Mononuclear cell (primary cell): ENCODE data around the gene RASSF8. TPM values are rescaled to one million over a fixed set of nuclear protein-coding genes. Genes with fewer than 3 reads are reported as not detected.

Experiments
- H3K27me3 ChIP-seq: 2 replicates; pipeline ENCODE4 v1.6.0; 2011; ENCODE audit warnings: low read length, control low read depth; ENCODE audit not compliant: insufficient read depth
- H3K4me1 ChIP-seq: 2 replicates; pipeline ENCODE4 v1.5.1; 2011; ENCODE audit warnings: mild to moderate bottlenecking, low read length, control low read depth; ENCODE audit not compliant: insufficient read depth
- H3K4me3 ChIP-seq: 2 replicates; pipeline ENCODE4 v1.5.1; 2011; ENCODE audit warnings: mild to moderate bottlenecking, low read length, moderate library complexity
- H3K9me3 ChIP-seq: 2 replicates; pipeline ENCODE4 v1.5.1; 2011; ENCODE audit warnings: low read depth, mild to moderate bottlenecking, control low read depth, low read length
- total RNA-seq: library from RNA; depleted of rRNA; stranded (reverse); fragments of >200 nt; gene quantifications from one replicate; pipeline ENCODE4 v1.2.3, GENCODE V29; 2012

Gene RASSF8, protein sequence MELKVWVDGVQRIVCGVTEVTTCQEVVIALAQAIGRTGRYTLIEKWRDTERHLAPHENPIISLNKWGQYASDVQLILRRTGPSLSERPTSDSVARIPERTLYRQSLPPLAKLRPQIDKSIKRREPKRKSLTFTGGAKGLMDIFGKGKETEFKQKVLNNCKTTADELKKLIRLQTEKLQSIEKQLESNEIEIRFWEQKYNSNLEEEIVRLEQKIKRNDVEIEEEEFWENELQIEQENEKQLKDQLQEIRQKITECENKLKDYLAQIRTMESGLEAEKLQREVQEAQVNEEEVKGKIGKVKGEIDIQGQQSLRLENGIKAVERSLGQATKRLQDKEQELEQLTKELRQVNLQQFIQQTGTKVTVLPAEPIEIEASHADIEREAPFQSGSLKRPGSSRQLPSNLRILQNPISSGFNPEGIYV
- 0.21 TPM for total RNA-seq

DNA sequence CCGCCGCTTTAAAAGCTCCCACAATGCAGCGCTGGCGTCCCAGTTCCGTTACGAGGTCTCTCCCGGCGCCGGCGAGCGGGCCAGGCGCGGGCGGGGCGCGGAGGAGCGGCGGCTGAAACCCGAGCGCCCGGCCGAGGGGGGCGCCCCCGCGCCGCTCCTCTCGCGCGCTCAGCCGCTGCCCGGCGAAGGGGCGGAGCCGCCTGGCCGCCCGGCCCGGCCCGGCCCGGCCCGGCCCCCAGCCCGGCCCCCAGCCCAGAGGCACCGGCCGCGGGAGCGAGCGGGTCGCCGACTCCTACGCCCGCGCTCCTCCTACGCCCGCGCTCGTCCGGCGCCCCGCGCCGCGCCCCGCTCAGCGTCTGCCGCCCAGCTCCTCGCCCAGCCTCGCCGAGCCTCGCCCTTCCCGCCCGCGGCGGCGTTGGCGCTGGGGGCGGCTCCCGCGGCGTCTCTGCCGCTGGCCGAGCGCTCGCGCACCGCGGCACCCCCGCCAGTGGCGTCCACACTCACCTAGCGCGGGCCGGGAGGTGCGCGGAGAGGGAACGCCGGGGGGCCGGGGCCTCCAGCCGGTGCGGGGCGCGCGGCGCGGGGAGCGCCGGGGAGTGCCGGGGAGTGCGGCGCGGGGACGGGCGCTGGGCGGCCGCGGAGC is at the start of gene RASSF8:
TSS of gene RASSF8 (plus strand) at position 255 of the 643 bp plus-strand sequence. CDS start 96,662 bp downstream, outside the sequence.
- H3K4me1 ChIP-seq = peaks cover 21% of the 10 kb centered on the region
- H3K4me3 ChIP-seq = peak within 1 kb of the TSS; percentile 36
- H3K9me3 ChIP-seq = no peaks in the 10 kb centered on the region
- peaks cover 59% of the 10 kb centered on the region for H3K27me3 ChIP-seq

DNA sequence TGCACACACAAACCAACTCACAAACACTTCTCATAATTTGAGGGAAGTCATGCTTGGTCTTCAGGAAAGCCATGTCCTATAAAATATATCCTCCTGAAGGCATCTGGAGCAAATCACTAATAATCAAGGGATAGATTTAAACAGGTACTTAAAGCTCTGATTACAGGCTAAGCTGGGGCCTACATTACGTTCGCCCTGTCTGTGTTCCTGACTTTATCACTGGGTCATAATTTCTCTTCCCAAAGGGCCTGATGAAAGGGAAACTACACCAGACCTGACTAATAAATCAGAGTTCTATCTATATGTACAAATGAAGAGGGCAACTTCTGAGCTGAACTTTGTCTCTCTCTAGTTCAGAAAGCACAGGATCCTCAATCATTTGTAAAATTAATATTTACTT is 43.9 kb upstream of the RASSF8 start:
- no peaks in the 10 kb centered on the region for H3K4me1 ChIP-seq
- H3K27me3 ChIP-seq = no peaks in the 10 kb centered on the region
- H3K9me3 ChIP-seq = no peaks in the 10 kb centered on the region
- no peak overlapping the region for H3K4me3 ChIP-seq

DNA sequence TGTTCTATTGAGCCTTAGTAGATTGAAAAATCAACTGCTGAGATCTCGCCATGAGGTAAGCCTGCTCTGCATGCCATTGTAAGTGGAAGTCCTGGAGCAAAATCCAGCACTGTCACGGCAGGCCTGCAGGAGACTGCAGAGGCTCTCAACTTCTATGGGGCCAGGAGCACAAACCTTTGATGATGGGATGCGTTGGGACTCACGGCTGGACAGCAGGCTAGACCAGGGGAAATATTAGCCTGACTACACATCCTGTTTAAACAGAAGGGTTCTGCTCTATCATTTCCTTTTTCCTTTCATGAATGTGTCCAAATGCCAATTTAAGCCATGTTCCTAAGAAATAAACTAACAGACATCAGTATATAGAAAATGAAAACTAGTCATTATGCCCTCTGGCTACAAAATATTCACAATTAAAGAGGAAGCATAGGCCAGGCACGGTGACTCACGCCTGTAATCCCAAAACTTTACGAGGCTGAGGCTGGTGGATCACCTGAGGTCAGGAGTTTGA is 33.9 kb upstream of the RASSF8 start:
- Histone ChIP-seq H3K27me3 (no peaks in the 10 kb centered on the region), H3K9me3 (no peaks in the 10 kb centered on the region), H3K4me1 (no peaks in the 10 kb centered on the region), H3K4me3 (no peak overlapping the region)

DNA sequence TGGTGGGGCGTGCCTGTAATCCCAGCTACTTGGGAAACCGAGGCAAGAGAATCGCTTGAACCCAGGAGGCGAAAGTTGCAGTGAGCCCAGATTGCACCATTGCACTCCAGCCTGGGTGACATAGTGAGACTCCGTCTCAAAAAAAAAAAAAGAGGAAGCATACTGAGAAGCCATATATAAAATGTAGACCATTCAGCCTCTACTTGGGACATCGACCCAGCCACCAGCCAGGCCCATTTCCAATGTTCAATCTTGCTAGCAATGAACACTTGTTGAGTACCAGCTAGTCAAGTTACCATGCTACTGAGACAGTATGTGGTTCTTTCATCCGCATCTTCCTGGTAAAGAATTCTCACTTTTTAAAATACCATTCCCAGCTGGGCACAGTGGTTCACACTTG is 33.4 kb upstream of the RASSF8 start:
- no peaks in the 10 kb centered on the region for H3K27me3 ChIP-seq
- no peaks in the 10 kb centered on the region for H3K4me1 ChIP-seq
- no peaks in the 10 kb centered on the region for H3K9me3 ChIP-seq
- no peak overlapping the region for H3K4me3 ChIP-seq

DNA sequence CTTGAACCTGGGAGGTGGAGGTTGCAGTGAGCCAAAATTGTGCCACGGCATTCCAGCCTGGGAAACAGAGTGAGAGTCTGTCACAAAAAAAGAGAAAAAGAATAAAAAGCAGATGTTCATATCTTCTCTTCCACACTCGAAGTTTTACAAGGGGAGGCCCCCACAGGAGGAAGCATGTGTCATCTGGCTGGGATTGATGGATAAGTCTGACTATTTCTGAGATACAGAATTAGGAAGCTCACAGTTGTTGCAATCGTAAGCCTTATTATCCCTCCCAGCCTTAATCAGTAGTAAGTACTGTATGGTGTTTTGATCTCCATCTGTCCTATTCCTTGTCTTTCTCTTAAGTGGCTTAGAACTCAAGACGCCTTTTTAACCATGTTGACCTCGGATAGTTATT is 31.9 kb upstream of the RASSF8 start:
- Histone ChIP-seq H3K27me3 (no peaks in the 10 kb centered on the region), H3K4me1 (no peaks in the 10 kb centered on the region), H3K4me3 (no peak overlapping the region), H3K9me3 (no peaks in the 10 kb centered on the region)

DNA sequence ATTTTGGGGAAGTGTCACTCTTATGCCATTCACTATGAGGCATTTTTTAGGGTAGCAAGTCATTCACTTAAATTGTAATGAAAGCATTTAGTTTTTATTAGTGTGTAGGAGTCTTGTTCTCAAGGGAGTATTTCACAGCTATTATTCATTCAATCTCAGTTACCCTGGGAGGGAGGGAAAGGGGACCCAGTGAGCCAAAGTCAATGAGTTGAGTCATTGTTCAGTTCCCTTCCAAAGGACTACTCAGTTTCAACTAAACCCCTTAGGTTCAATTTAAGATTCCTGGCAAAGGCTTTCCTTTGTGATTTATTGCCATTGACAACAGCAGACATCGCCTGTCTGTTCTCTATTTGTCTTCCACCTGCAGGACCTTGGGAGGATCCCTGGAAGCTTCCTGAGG is 29.3 kb upstream of the RASSF8 start:
- Histone ChIP-seq H3K27me3 (no peaks in the 10 kb centered on the region), H3K4me3 (no peak overlapping the region), H3K4me1 (no peaks in the 10 kb centered on the region), H3K9me3 (no peaks in the 10 kb centered on the region)

DNA sequence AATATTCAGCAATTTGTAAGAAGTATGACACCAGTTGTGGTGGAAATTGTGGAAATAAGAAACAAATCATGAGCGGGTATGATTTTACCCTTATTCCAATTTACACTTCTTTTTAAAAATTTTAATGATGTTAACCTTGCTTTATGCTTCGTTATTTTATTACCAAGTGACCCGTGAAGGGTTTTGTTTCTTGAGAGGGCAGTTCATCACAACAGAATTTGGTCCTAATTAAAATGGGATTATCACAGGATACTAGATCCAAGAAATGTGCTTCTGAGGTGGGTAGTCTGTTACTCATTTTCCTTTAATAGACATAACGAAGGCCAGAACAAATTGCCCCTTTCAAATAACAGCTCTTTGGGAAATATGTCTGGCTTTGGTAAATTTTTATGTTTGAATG is 25.5 kb upstream of the RASSF8 start:
- Histone ChIP-seq H3K27me3 (no peaks in the 10 kb centered on the region), H3K4me1 (no peaks in the 10 kb centered on the region), H3K4me3 (no peak overlapping the region), H3K9me3 (no peaks in the 10 kb centered on the region)

DNA sequence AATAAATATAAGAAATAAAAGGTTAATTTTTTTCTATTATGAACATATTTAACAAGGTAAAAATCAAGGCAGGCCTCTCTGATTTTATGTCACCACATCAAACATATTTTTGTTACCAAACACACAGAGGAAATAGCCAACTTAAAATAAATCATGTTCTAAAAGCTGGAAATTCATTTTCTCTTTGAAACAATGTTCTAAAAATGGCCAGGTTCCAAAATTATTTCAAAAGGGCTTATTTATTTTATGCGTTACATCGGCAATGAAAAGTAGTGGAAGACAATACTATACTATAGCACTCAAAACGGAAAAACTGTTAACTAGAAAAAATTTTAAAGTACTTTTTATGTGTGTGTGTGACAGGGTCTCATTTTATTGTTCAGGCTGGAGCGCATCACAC is 24.0 kb upstream of the RASSF8 start:
- Histone ChIP-seq H3K4me1 (no peaks in the 10 kb centered on the region), H3K9me3 (no peaks in the 10 kb centered on the region), H3K27me3 (no peaks in the 10 kb centered on the region), H3K4me3 (no peak overlapping the region)

DNA sequence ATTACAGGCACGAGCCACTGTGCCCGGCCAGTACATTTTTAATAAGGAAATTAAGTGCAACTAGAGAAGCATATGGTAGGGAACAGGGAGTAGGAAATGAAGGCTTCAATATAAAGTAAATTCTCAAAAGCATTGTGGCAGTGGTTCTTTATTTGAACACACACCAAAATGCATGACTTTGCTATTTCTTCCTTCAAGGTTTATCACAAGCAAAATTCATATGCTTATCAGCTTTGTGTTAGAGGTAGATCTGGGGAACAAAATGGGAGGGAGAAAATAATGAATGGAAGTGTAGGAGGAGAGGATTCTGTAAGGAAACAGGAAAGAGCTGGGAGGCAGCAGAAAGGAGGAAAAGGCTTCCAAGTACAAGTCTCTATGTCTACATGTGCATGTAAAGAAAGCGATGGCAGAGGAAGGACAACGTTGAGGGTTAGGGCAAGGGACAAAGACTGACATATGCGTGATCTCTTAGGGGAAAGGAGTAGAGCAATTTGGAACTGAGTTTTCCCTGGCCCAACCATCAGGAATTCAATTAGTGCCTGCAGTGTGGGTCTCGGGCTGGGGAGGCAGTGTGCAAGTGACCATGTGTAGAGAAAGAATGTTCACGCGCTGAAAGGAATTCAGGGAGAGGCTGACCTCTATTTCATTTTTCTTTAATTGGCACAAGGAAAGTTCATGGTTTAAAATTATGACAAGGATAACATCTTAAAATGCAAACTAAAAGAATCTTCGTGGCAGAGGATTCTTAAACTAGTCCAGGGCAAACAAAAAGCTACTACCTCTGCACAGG is 22.9 kb upstream of the RASSF8 start:
- no peak overlapping the region for H3K4me3 ChIP-seq

DNA sequence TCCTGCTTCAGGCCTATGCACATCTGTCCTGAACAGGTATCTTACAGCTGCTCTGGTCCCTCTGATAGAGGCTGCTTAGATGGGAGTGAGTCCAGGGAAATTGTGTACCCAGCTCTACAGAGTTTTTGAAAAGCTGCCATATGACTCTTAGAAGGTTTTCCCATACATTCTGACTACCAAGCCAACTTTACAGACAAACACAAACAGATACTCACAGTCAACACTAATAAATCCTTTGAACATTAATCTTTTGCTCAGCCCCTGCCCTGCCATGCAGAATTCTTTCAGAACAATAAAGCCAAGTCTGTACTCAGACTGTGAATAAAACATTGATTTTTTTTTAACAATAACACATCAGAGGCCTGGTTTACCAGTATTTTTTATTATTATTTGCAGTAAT is 21.4 kb upstream of the RASSF8 start:
- Histone ChIP-seq H3K4me3 (no peak overlapping the region), H3K27me3 (no peaks in the 10 kb centered on the region), H3K9me3 (no peaks in the 10 kb centered on the region)

More for the DNA sequence above, 22.9 kb upstream of the RASSF8 start:
- Histone ChIP-seq H3K9me3 (no peaks in the 10 kb centered on the region), H3K4me1 (no peaks in the 10 kb centered on the region), H3K27me3 (no peaks in the 10 kb centered on the region)

DNA sequence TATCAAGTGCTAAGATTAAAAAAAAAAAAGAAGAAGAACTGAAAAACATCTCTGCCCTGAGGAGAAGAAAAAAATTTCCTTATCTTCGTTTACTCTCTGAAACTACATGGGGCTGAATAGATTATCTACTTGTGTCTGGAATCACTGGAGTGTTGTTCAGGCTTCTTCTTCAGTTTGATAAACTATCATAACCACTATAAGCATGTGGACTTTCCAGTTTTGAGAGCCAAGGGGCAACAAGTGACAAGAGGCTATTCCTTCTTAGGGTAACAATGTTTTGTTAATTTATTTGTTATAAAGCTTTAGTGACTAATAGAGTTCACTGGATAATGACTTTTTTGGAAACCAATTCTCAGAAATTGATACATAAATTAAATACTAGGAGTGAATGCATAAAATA is 19.9 kb upstream of the RASSF8 start:
- H3K27me3 ChIP-seq = no peaks in the 10 kb centered on the region
- H3K4me1 ChIP-seq = no peaks in the 10 kb centered on the region
- H3K4me3 ChIP-seq = no peak overlapping the region
- H3K9me3 ChIP-seq = no peaks in the 10 kb centered on the region

More for the DNA sequence above, 21.4 kb upstream of the RASSF8 start:
- no peaks in the 10 kb centered on the region for H3K4me1 ChIP-seq

DNA sequence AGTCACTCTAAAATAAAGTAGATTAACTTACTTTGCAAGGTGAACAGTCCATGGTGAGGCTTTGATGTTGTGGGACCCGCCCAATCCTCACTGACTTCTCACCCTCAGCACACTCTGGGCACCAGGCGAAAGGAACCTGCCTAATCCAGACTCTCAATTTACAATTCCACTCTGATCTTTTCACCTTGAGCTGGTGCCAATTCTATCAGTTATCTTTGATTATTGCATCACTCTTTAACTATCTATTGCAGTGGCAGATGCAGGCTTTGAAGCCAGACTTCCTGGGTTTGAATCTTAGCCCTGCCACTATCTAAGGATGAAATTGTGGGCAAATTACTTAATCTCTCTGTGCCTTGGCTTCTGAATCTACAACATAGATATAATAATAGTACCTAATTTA is 18.9 kb upstream of the RASSF8 start:
- H3K27me3 ChIP-seq = no peaks in the 10 kb centered on the region
- no peak overlapping the region for H3K4me3 ChIP-seq
- H3K9me3 ChIP-seq = no peaks in the 10 kb centered on the region
- H3K4me1 ChIP-seq = no peaks in the 10 kb centered on the region

DNA sequence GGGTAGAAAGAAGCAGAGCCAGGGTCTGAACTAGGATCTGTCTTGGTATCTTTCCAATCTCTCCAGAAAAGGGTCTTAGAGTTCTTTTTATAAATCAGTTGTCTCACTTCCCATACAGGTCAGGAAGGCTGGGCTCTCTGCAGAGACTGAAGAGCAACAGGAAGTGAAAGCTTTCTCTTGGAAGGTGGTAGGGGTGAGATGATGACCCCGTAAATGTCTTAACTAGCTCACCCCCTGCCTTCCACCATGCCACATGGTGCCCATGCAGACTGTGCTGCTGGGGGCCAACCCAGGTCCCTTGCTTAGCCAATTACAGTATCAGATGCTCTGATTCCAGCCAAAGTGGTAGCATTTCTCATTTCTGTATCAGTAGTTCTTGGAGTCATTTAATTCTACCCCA is 17.6 kb upstream of the RASSF8 start:
- Histone ChIP-seq H3K27me3 (no peaks in the 10 kb centered on the region), H3K4me1 (no peaks in the 10 kb centered on the region), H3K4me3 (no peak overlapping the region), H3K9me3 (no peaks in the 10 kb centered on the region)

DNA sequence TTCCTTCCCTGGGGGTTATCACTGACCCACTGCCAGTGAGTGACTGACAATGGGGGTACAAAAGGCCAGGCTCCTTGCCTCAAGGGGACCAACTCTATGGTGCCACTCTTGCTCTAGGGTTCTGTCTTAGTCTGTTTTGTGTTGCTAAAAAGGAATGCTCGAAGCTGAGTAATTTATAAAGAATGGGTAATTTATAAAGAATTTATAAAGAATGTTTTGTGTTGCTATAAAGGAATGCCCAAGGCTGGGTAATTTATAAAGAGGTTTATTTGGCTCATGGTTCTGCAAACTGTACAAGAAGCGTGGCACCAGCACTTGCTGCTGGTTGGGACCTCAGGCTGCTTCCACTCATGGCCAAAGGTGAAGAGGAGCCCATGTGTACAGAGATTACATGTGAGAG is 15.8 kb upstream of the RASSF8 start:
- Histone ChIP-seq H3K4me1 (no peaks in the 10 kb centered on the region), H3K9me3 (no peaks in the 10 kb centered on the region), H3K27me3 (no peaks in the 10 kb centered on the region), H3K4me3 (no peak overlapping the region)

DNA sequence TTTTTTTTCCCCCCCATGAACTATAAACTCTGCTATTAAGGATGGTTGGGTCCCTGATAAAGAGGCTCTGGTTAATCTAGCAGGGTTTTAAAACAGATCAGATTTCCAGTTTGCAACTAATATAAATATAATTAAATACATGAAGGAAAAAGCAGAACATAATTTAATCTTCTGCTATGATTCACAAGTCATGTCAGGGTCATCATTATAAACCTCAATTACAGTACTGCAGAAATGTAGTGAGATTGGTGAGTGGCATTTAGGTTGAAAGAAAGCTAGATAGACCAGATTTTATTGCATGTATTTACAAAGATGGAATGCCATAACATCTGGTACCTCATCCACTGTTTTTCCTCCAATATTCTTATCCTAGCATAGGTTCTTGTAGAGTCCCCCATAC is 14.5 kb upstream of the RASSF8 start:
- H3K4me3 ChIP-seq = no peak overlapping the region
- H3K9me3 ChIP-seq = no peaks in the 10 kb centered on the region
- no peaks in the 10 kb centered on the region for H3K4me1 ChIP-seq
- no peaks in the 10 kb centered on the region for H3K27me3 ChIP-seq
